HCT116 (cell line): Measurements from ENCODE around the gene CCDC80. TPM values are rescaled to one million over a fixed set of nuclear protein-coding genes. Genes with fewer than 3 reads are reported as not detected.

ENCODE experiments used
- ATAC-seq: fragments of 200-7000 bp; cut with Tn5 transposase; 2 replicates; pipeline ENCODE4 v1.9.1; 2020; ENCODE audit warnings: mild to moderate bottlenecking, moderate library complexity
- Bru-seq: library from RNA; stranded (reverse); fragments of 400-500 nt; gene quantifications from one replicate; lab custom pipeline; 2021; lab: Mats Ljungman, UMichigan
- BruChase-seq, 2 experiments: library from RNA; stranded (reverse); fragments of 400-500 nt; gene quantifications; one replicate each; lab custom pipeline; 2021; lab: Mats Ljungman, UMichigan
- BruUV-seq: library from RNA; stranded (reverse); fragments of 400-500 nt; replicated peaks from 2 replicates; lab custom pipeline; 2021; lab: Mats Ljungman, UMichigan
- CTCF ChIA-PET: fragments of 300-600 bp; sonication (Branson Sonifier 250); formaldehyde crosslinking; loops from one replicate; lab custom pipeline; 2021; ENCODE audit warnings: antibody characterized with exemption; lab: Charles Lee
- POLR2A ChIA-PET: fragments of 300-600, 350-600 bp; sonication (Branson Sonifier 250); formaldehyde crosslinking; loops from one replicate; lab custom pipeline; 2021; ENCODE audit warnings: antibody characterized with exemption; lab: Charles Lee
- RAD21 ChIA-PET, 2 experiments: fragments of 300-600 bp; sonication (Branson Sonifier 250); formaldehyde crosslinking; loops; one replicate each; lab custom pipeline; 2023; ENCODE audit warnings: low total read pairs in 2 of 2; ENCODE audit not compliant: uncharacterized antibody in 2 of 2, unreplicated experiment in 2 of 2, low non-redundant PET in 1 of 2; lab: Charles Lee
- DNase-seq: peaks from one replicate; pipeline ENCODE4 v3.0.0-alpha.2; 2010; ENCODE audit warnings: low read depth, low spot score
- H2AFZ ChIP-seq: fragments of 200-600 bp; shearing (Covaris generic), sonication (generic); 2 replicates; pipeline ENCODE4 v1.6.1; 2017; ENCODE audit warnings: low read depth, mixed run types, mixed read lengths, antibody characterized with exemption, low read length; ENCODE audit not compliant: poor library complexity, severe bottlenecking
- H3K27ac ChIP-seq: 2 replicates; pipeline ENCODE4 v1.5.1; 2012; ENCODE audit warnings: low read depth, low read length
- H3K27me3 ChIP-seq: fragments of 200-600 bp; sonication (generic); 2 replicates; pipeline ENCODE4 v1.6.1; 2016; ENCODE audit warnings: mixed run types, low read length, mixed read lengths; ENCODE audit not compliant: insufficient read depth
- H3K36me3 ChIP-seq, 2 experiments: fragments of 200-500 bp in 1 of 2; fragments of 200-600 bp in 1 of 2; sonication (Bioruptor generic) in 1 of 2; sonication (generic) in 1 of 2; 2 replicates each; pipeline versions ENCODE4 v1.5.1 to v1.6.1; 2014 to 2016; ENCODE audit warnings: low read length in 2 of 2, inconsistent platforms in 1 of 2, mixed read lengths in 1 of 2, mixed run types in 1 of 2; ENCODE audit not compliant: insufficient read depth in 2 of 2, control insufficient read depth in 1 of 2
- H3K4me1 ChIP-seq, 2 experiments: fragments of 200-600 bp in 1 of 2; sonication (generic) in 1 of 2; 2 replicates each; pipeline versions ENCODE4 v1.5.1 to v1.6.1; 2012 to 2017; ENCODE audit warnings: low read length in 2 of 2, inconsistent platforms in 1 of 2, mild to moderate bottlenecking in 1 of 2, mixed read lengths in 1 of 2, mixed run types in 1 of 2, moderate library complexity in 1 of 2; ENCODE audit not compliant: insufficient read depth in 2 of 2, control insufficient read depth in 1 of 2
- H3K4me2 ChIP-seq: fragments of 200-600 bp; sonication (generic); 2 replicates; pipeline ENCODE4 v1.6.1; 2017; ENCODE audit warnings: mixed run types, low read length, mixed read lengths
- H3K4me3 ChIP-seq, 2 experiments: fragments of 200-600 bp in 1 of 2; sonication (generic) in 1 of 2; replicated peaks in 1 of 2; 2 replicates each; pipeline ENCODE4 v1.5.1; 2011 to 2016; ENCODE audit warnings: low read length in 2 of 2, control low read depth in 1 of 2, low read depth in 1 of 2, mild to moderate bottlenecking in 1 of 2, mixed read lengths in 1 of 2, mixed run types in 1 of 2
- H3K79me2 ChIP-seq: fragments of 200-600 bp; sonication (generic); 2 replicates; pipeline ENCODE4 v1.6.1; 2017; ENCODE audit warnings: mild to moderate bottlenecking, mixed run types, low read length, moderate library complexity, mixed read lengths; ENCODE audit not compliant: insufficient read depth
- H3K9ac ChIP-seq: fragments of 200-600 bp; sonication (generic); 2 replicates; pipeline ENCODE4 v1.6.1; 2016; ENCODE audit warnings: low read length, mixed read lengths
- H3K9me2 ChIP-seq: fragments of 200-600 bp; sonication (generic), shearing (Covaris generic); 2 replicates; pipeline ENCODE4 v1.6.1; 2017; ENCODE audit warnings: mixed run types, mild to moderate bottlenecking, moderate library complexity; ENCODE audit not compliant: insufficient read depth
- H3K9me3 ChIP-seq, 2 experiments: fragments of 200-500 bp in 1 of 2; fragments of 200-600 bp in 1 of 2; sonication (Bioruptor generic) in 1 of 2; sonication (generic) in 1 of 2; 2 replicates each; pipeline ENCODE4 v1.6.1; 2014 to 2017; ENCODE audit warnings: low read length in 2 of 2, mixed read lengths in 2 of 2, inconsistent platforms in 1 of 2, low read depth in 1 of 2, mild to moderate bottlenecking in 1 of 2, mixed run types in 1 of 2, moderate library complexity in 1 of 2; ENCODE audit not compliant: control insufficient read depth in 1 of 2, insufficient read depth in 1 of 2
- H4K20me1 ChIP-seq: fragments of 200-600 bp; sonication (generic), shearing (Covaris generic); 2 replicates; pipeline ENCODE4 v1.6.1; 2017; ENCODE audit warnings: mixed run types, mild to moderate bottlenecking, moderate library complexity; ENCODE audit not compliant: insufficient read depth
- ATF3 ChIP-seq: IDR thresholded peaks from 2 replicates; pipeline ENCODE4 v1.6.1; 2012
- CEBPB ChIP-seq: IDR thresholded peaks from 2 replicates; pipeline ENCODE4 v1.6.1; 2012; ENCODE audit warnings: low read depth
- EGR1 ChIP-seq: IDR thresholded peaks from 2 replicates; pipeline ENCODE4 v1.6.1; 2012; ENCODE audit warnings: low read depth
- ELF1 ChIP-seq: IDR thresholded peaks from 2 replicates; pipeline ENCODE4 v1.6.1; 2012; ENCODE audit warnings: low read depth, borderline replicate concordance
- EZH2 ChIP-seq: fragments of 200-600 bp; sonication (generic); IDR thresholded peaks from 2 replicates; pipeline ENCODE4 v1.6.1; 2017; ENCODE audit warnings: antibody characterized with exemption, mixed run types
- POLR2A ChIP-seq: IDR thresholded peaks from 2 replicates; pipeline ENCODE4 v1.7.0; 2011; ENCODE audit warnings: borderline replicate concordance; ENCODE audit not compliant: insufficient read depth, insufficient read length; ENCODE audit errors: extremely low read depth
- POLR2AphosphoS5 ChIP-seq: IDR thresholded peaks from 2 replicates; pipeline ENCODE4 v1.6.1; 2011; ENCODE audit warnings: mild to moderate bottlenecking, low read depth, low read length, moderate library complexity
- RAD21 ChIP-seq: IDR thresholded peaks from 2 replicates; pipeline ENCODE4 v1.6.1; 2012; ENCODE audit warnings: low read depth, mild to moderate bottlenecking
- SP1 ChIP-seq: IDR thresholded peaks from 2 replicates; pipeline ENCODE4 v1.6.1; 2012; ENCODE audit warnings: low read depth
- SRF ChIP-seq: IDR thresholded peaks from 2 replicates; pipeline ENCODE4 v1.6.1; 2012; ENCODE audit warnings: low read depth
- TCF7L2 ChIP-seq: IDR thresholded peaks from 2 replicates; pipeline ENCODE4 v1.7.0; 2011; ENCODE audit warnings: borderline replicate concordance, inconsistent platforms; ENCODE audit not compliant: insufficient read depth, insufficient read length; ENCODE audit errors: extremely low read depth
- ZBTB33 ChIP-seq: IDR thresholded peaks from 2 replicates; pipeline ENCODE4 v1.6.1; 2011; ENCODE audit warnings: mild to moderate bottlenecking, low read length, moderate library complexity; ENCODE audit not compliant: insufficient replicate concordance; ENCODE audit errors: extremely low read depth
- ZFX ChIP-seq: fragments of 450-650 bp; IDR thresholded peaks from 2 replicates; pipeline ENCODE4 v1.6.1; 2017
- ZNF274 ChIP-seq: fragments of 200-500 bp; sonication (Bioruptor generic); IDR thresholded peaks from 2 replicates; pipeline ENCODE4 v1.6.1; 2014; ENCODE audit warnings: mild to moderate bottlenecking, low read depth, low read length, inconsistent platforms
- intact Hi-C: fragments of 100-400 bp; cut with micrococcal nuclease; formaldehyde crosslinking; loops from 2 replicates; pipeline ENCODE4 v1.10.0; 2022
- long read RNA-seq: library from polyadenylated mRNA; unstranded; transcript quantifications from one replicate; pipeline ENCODE4 v2.0.0, GENCODE V29; 2021; ENCODE audit not compliant: unreplicated experiment
- polyA plus RNA-seq: library from polyadenylated mRNA; unstranded; fragments of >200 nt; gene quantifications from 2 replicates; pipeline ENCODE4 v1.2.1, GENCODE V29; 2012; ENCODE audit warnings: missing spikeins
- total RNA-seq: library from RNA; stranded (reverse); gene quantifications from one replicate; pipeline ENCODE4 v1.2.1, GENCODE V29; 2021; ENCODE audit not compliant: unreplicated experiment

Gene CCDC80
- total RNA-seq: 1.7 TPM
- 0.56 and 0.89 TPM in 2 replicates for polyA plus RNA-seq
- Bru-seq, nascent RNA: percentile 24 among the genes with signal in this experiment
- percentile 30 among the genes with signal in this experiment for BruChase-seq, experiment 1, labeled RNA remaining after a 6-hour chase
- BruChase-seq, experiment 2, labeled RNA remaining after a 2-hour chase: percentile 19 among the genes with signal in this experiment
- long read RNA-seq: 0 reads

GRCh38 chr3:112640930-112641801 is at the start of gene CCDC80:
CCDC80 (minus strand) TSS chr3:112641143; CDS start chr3:112639905, 1,238 bp downstream.
- TSS peak; percentile 86 for BruUV-seq
- H3K27ac ChIP-seq: no peak within 1 kb of the TSS

GRCh38 chr3:112689989-112690388 is 49.0 kb upstream of the CCDC80 start:
- H3K79me2 ChIP-seq: no peaks in the 10 kb centered on the region
- no peaks in the 10 kb centered on the region for H4K20me1 ChIP-seq
- DNase-seq: no peak
- peaks cover 7 to 16% of the 10 kb centered on the region in 2 experiments; a peak in 3 of 4 replicates for H3K4me1 ChIP-seq
- CTCF ChIA-PET: no interaction called here
- no peaks in the 10 kb centered on the region for H3K36me3 ChIP-seq
- H3K9me2 ChIP-seq: no peaks in the 10 kb centered on the region
- no peak for ATAC-seq
- RAD21 ChIA-PET: no interaction called here
- intact Hi-C loops: no loop called here
- no peak overlapping the region for H3K27ac ChIP-seq
- H3K9ac ChIP-seq: no peak overlapping the region
- POLR2A ChIA-PET: no interaction called here
- H3K4me2 ChIP-seq: no peak overlapping the region
- no peaks in the 10 kb centered on the region for H3K27me3 ChIP-seq
- no peak overlapping the region for H2AFZ ChIP-seq
- no peaks in the 10 kb centered on the region for H3K9me3 ChIP-seq
- no TSS peak for BruUV-seq
- H3K4me3 ChIP-seq: no peak overlapping the region
- TF ChIP-seq SP1: no peak
- no peak for TF ChIP-seq ELF1
- TF ChIP-seq ZBTB33: no peak
- no peak for TF ChIP-seq ZFX
- no peak for TF ChIP-seq EGR1
- no peak for TF ChIP-seq ZNF274
- TF ChIP-seq CEBPB: no peak
- TF ChIP-seq POLR2AphosphoS5: no peak
- TF ChIP-seq RAD21: no peak
- no peak for TF ChIP-seq ATF3
- no peak for TF ChIP-seq EZH2
- no peak for TF ChIP-seq SRF

More at GRCh38 chr3:112640930-112641801, at the start of gene CCDC80:
- H3K27me3 ChIP-seq: no peaks in the 10 kb centered on the region
- H3K4me2 ChIP-seq: peak within 1 kb of the TSS; percentile 22; the same call in 1 of the 2 replicates
- ChIA-PET POLR2A (interaction anchor here (0.7 to 1.3 kb wide), 4 partner anchors 13 to 338 kb away, joined by 3 to 4 read pairs (median 3); no protein-coding TSS in a partner anchor), RAD21 (interaction anchor here in 1 of 2 experiments (0.9 kb wide), 1 partner anchor 338 kb away, joined by 3 read pairs; no protein-coding TSS in a partner anchor), CTCF (interaction anchor here (0.6 to 3.6 kb wide), 3 partner anchors 93 to 394 kb away, joined by 5 to 27 read pairs (median 23); no protein-coding TSS in a partner anchor)
- peaks cover 0 to 13% of the 10 kb centered on the region in 2 experiments; a peak in 3 of 4 replicates for H3K4me1 ChIP-seq
- no peaks in the 10 kb centered on the region for H3K79me2 ChIP-seq
- H4K20me1 ChIP-seq: no peaks in the 10 kb centered on the region
- H3K4me3 ChIP-seq: no peak within 1 kb of the TSS
- no peaks in the 10 kb centered on the region for H3K9me2 ChIP-seq
- peak; percentile 59 for DNase-seq
- H3K36me3 ChIP-seq: no peaks in the 10 kb centered on the region
- TF ChIP-seq POLR2AphosphoS5: peak; percentile 75
- no peak for TF ChIP-seq ATF3
- peak; percentile 99 for TF ChIP-seq POLR2A
- peak; percentile 25; the same call in 1 of the 2 replicates for TF ChIP-seq SP1
- TF ChIP-seq ZFX: no peak
- no peak for TF ChIP-seq RAD21
- TF ChIP-seq TCF7L2: no peak
- no peak within 1 kb of the TSS for H2AFZ ChIP-seq
- no peaks in the 10 kb centered on the region for H3K9me3 ChIP-seq
- H3K9ac ChIP-seq: no peak within 1 kb of the TSS
- ATAC-seq: peak; percentile 37
- intact Hi-C loops: loop anchor here (5.0 to 10.0 kb wide), 4 partner anchors 59 to 984 kb away; partner anchors contain the start of gene GTPBP8
